HepG2 (cell line): Measurements from ENCODE around the gene STX4. TPM values are rescaled to one million over a fixed set of nuclear protein-coding genes. Genes with fewer than 3 reads are reported as not detected.

Source experiments
- BHLHE40 ChIP-seq: IDR thresholded peaks from 2 replicates; pipeline ENCODE4 v1.6.1; 2011; ENCODE audit warnings: low read length, improper control_type of control experiment
- BRCA1 ChIP-seq: sonication (generic); formaldehyde crosslinking; IDR thresholded peaks from 2 replicates; pipeline ENCODE4 v1.4.0; 2020; ENCODE audit warnings: missing genetic modification reagents
- HHEX ChIP-seq: IDR thresholded peaks from 2 replicates; pipeline ENCODE4 v1.6.1; 2016; ENCODE audit warnings: control low read depth
- HMG20A ChIP-seq: IDR thresholded peaks from 2 replicates; pipeline ENCODE4 v1.6.1; 2016; ENCODE audit warnings: borderline replicate concordance
- KDM6A ChIP-seq: IDR thresholded peaks from 2 replicates; pipeline ENCODE4 v1.6.1; 2016; ENCODE audit warnings: low read depth
- MED1 ChIP-seq: sonication (generic); formaldehyde crosslinking; IDR thresholded peaks from 2 replicates; pipeline ENCODE4 v1.4.0; 2020; ENCODE audit warnings: missing genetic modification reagents
- MIXL1 ChIP-seq: IDR thresholded peaks from 2 replicates; pipeline ENCODE4 v1.6.1; 2016
- MYPOP ChIP-seq: sonication (generic); formaldehyde crosslinking; IDR thresholded peaks from 2 replicates; pipeline ENCODE4 v1.8.1; 2023; ENCODE audit warnings: mild to moderate bottlenecking, moderate library complexity, missing genetic modification reagents
- NFKB2 ChIP-seq: sonication (generic); formaldehyde crosslinking; IDR thresholded peaks from 2 replicates; pipeline ENCODE4 v1.4.0; 2020; ENCODE audit warnings: missing genetic modification reagents, borderline replicate concordance
- NRL ChIP-seq: sonication (generic); formaldehyde crosslinking; IDR thresholded peaks from 2 replicates; pipeline ENCODE4 v1.5.0; 2020; ENCODE audit warnings: missing genetic modification reagents, mild to moderate bottlenecking, moderate library complexity, borderline replicate concordance
- PAWR ChIP-seq: sonication (generic); formaldehyde crosslinking; IDR thresholded peaks from 2 replicates; pipeline ENCODE4 v1.4.0; 2020; ENCODE audit warnings: missing genetic modification reagents, mild to moderate bottlenecking, borderline replicate concordance
- RBM39 ChIP-seq: fragments of 200-400 bp; formaldehyde crosslinking; IDR thresholded peaks from one replicate; pipeline ENCODE4 v1.6.1; 2018; ENCODE audit warnings: antibody characterized with exemption, mild to moderate bottlenecking, low read depth, low read length; ENCODE audit not compliant: poor library complexity, severe bottlenecking
- RFXAP ChIP-seq: sonication (generic); formaldehyde crosslinking; IDR thresholded peaks from 2 replicates; pipeline ENCODE4 v1.4.0; 2020; ENCODE audit warnings: missing genetic modification reagents, borderline replicate concordance
- ZBTB49 ChIP-seq: sonication (generic); formaldehyde crosslinking; IDR thresholded peaks from 2 replicates; pipeline ENCODE4 v1.4.0; 2020; ENCODE audit warnings: missing genetic modification reagents, borderline replicate concordance
- ZNF253 ChIP-seq: sonication (generic); formaldehyde crosslinking; IDR thresholded peaks from 2 replicates; pipeline ENCODE4 v1.8.0; 2022; ENCODE audit warnings: mild to moderate bottlenecking, missing genetic modification reagents, borderline replicate concordance
- ZNF512B ChIP-seq: sonication (generic); formaldehyde crosslinking; IDR thresholded peaks from 2 replicates; pipeline ENCODE4 v1.5.1; 2020; ENCODE audit warnings: missing genetic modification reagents, mild to moderate bottlenecking, borderline replicate concordance
- ZNF710 ChIP-seq: sonication (generic); formaldehyde crosslinking; IDR thresholded peaks from 2 replicates; pipeline ENCODE4 v1.5.0; 2020; ENCODE audit warnings: mild to moderate bottlenecking, missing genetic modification reagents, borderline replicate concordance
- ZNF746 ChIP-seq: sonication (generic); formaldehyde crosslinking; IDR thresholded peaks from 2 replicates; pipeline ENCODE4 v1.8.0; 2022; ENCODE audit warnings: mild to moderate bottlenecking, missing genetic modification reagents
- ZNF879 ChIP-seq: sonication (generic); formaldehyde crosslinking; IDR thresholded peaks from 2 replicates; pipeline ENCODE4 v1.8.1; 2023; ENCODE audit warnings: missing genetic modification reagents
- polyA plus RNA-seq, 8 experiments: library from polyadenylated mRNA; depleted of rRNA in 3 of 8; stranded (reverse) in 7 of 8; unstranded in 1 of 8; fragments of >200 nt; fragmentation: Illumina TruSeq in 4 of 8; extraction: Trizol in 4 of 8; gene quantifications; 2 replicates each; pipeline versions ENCODE4 v1.2.1 to v1.2.3, GENCODE V29; 2011 to 2016; ENCODE audit warnings: low read depth in 4 of 8, missing spikeins in 1 of 8, mixed read lengths in 1 of 8; ENCODE audit not compliant: insufficient read depth in 1 of 8
- total RNA-seq, 5 experiments: library from RNA; depleted of rRNA; stranded (reverse); fragments of >200 nt; fragmentation: Illumina TruSeq; extraction: Trizol; gene quantifications; 2 replicates each; pipeline ENCODE4 v1.2.3, GENCODE V29; 2016; ENCODE audit warnings: low read depth in 1 of 5

The STX4 gene
- total and polyA plus RNA-seq, 2 of the 13 experiments (the other 11 are each of a cell fraction or from before 2014, with no cell fraction given): 29.2 to 34.6 TPM

- TF ChIP-seq HMG20A: no peak
- TF ChIP-seq MED1 (CRISPR knock-in tag): peak; percentile 65
- no peak for TF ChIP-seq BHLHE40
- no peak for TF ChIP-seq PAWR (CRISPR knock-in tag)
- TF ChIP-seq RFXAP (CRISPR knock-in tag): no peak
- TF ChIP-seq NFKB2: peak; percentile 55; the same call in 1 of the 2 replicates
- no peak for TF ChIP-seq RBM39
- peak; percentile 5; the same call in 1 of the 2 replicates for TF ChIP-seq BRCA1 (CRISPR knock-in tag)
- TF ChIP-seq NRL (CRISPR knock-in tag): no peak
- peak; percentile 33; the same call in 1 of the 2 replicates for TF ChIP-seq MYPOP
- no peak for TF ChIP-seq ZNF879 (CRISPR knock-in tag)
- TF ChIP-seq HHEX (CRISPR knock-in tag): no peak
- TF ChIP-seq MIXL1 (CRISPR knock-in tag): peak; percentile 12; the same call in 1 of the 2 replicates
- TF ChIP-seq ZNF512B (CRISPR knock-in tag): 0 out of 2 replicates have a peak, but pooled peaks have one; percentile 30
- TF ChIP-seq ZBTB49: no peak
- TF ChIP-seq ZNF710: peak; percentile 74; the same call in 1 of the 2 replicates
- no peak for TF ChIP-seq ZNF746
- peak; percentile 71; the same call in 1 of the 2 replicates for TF ChIP-seq ZNF253 (CRISPR knock-in tag)
- no peak for TF ChIP-seq KDM6A (CRISPR knock-in tag)
These were observed 36.2 kb upstream of the STX4 start (continued) for GRCh38 chr16:30996985-30997724.
